Measurements from ENCODE around the gene CCNYL1. TPM values are rescaled to one million over a fixed set of nuclear protein-coding genes. Genes with fewer than 3 reads are reported as not detected.

The CCNYL1 gene
- total and polyA plus RNA-seq, 2 donors (not counting 1 experiment from before 2014, with no cell fraction given), result 8.8 to 18.4 TPM

DNA sequence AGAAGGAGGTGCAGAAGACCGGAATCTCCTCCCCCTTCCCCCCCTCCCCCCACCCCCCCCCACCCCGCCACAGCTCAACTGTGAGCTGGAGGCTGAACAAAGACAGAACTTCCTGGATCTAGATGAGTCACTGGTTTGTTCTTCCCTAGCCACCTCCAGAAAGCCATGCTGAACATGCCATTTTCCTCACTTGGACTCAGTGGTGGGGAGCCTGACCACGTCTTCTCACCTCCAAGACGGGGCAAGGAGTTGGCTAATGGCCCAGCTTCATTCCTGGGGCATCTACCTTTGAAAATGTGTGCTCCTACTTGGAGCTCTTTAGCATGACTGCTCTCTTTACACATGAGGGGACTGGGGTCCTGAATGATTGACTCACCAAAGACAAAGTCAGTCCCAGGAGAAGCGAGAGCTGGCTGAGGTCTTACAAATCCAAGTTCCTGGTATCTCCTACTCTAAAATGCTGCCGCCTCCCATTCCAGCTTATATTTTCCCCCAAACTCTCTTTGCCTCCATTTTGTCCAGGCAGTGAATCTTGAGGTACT, 80.9 kb downstream of the CCNYL1 start:
- H2AFZ ChIP-seq (ENCODE audit: low read length), result peak overlapping the region; percentile 88
- no peak overlapping the region for H3K9ac ChIP-seq (ENCODE audit: insufficient read depth, low read length)
- no peaks in the 10 kb centered on the region for H4K20me1 ChIP-seq (ENCODE audit: control insufficient read depth, extremely low read depth, insufficient read depth, low read length)
- no peak overlapping the region for H3K4me3 ChIP-seq (replicated peaks in 1 of 4; ENCODE audit: control extremely low read depth in 1 of 4, insufficient read depth in 1 of 4, low read depth in 3 of 4, low read length in 4 of 4)
- no peaks in the 10 kb centered on the region for H3K9me3 ChIP-seq (ENCODE audit: control insufficient read depth, insufficient read depth, low read depth, low read length)
- TF ChIP-seq, protein P1, sequence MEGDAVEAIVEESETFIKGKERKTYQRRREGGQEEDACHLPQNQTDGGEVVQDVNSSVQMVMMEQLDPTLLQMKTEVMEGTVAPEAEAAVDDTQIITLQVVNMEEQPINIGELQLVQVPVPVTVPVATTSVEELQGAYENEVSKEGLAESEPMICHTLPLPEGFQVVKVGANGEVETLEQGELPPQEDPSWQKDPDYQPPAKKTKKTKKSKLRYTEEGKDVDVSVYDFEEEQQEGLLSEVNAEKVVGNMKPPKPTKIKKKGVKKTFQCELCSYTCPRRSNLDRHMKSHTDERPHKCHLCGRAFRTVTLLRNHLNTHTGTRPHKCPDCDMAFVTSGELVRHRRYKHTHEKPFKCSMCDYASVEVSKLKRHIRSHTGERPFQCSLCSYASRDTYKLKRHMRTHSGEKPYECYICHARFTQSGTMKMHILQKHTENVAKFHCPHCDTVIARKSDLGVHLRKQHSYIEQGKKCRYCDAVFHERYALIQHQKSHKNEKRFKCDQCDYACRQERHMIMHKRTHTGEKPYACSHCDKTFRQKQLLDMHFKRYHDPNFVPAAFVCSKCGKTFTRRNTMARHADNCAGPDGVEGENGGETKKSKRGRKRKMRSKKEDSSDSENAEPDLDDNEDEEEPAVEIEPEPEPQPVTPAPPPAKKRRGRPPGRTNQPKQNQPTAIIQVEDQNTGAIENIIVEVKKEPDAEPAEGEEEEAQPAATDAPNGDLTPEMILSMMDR (conservative IDR thresholded peaks at IDR 0.05 in 1 of 2, IDR thresholded peaks at IDR 0.05 in 1 of 2; ENCODE audit: low read depth in 1 of 2, low read length in 2 of 2), result no peak
- no peak for TF ChIP-seq EZH2 (IDR thresholded peaks at IDR 0.05; ENCODE audit: low read length, missing control alignments)
- H3K4me1 ChIP-seq (ENCODE audit: control insufficient read depth, extremely low read depth, insufficient read depth, low read length), result no peaks in the 10 kb centered on the region
- peak; percentile 39 to 84 for DNase-seq (ENCODE audit: low read depth in 2 of 2)
- no peaks in the 10 kb centered on the region for H3K36me3 ChIP-seq (ENCODE audit: control insufficient read depth, insufficient read depth, low read length)
- H3K27ac ChIP-seq (ENCODE audit: insufficient read depth, low read length), result no peak overlapping the region
- H3K27me3 ChIP-seq (ENCODE audit: control insufficient read depth, insufficient read depth, low read length), result no peaks in the 10 kb centered on the region
- H3K4me2 ChIP-seq (ENCODE audit: extremely low read depth, insufficient read depth, low read length), result peak overlapping the region; percentile 35
- no peaks in the 10 kb centered on the region for H3K79me2 ChIP-seq (ENCODE audit: control insufficient read depth, insufficient read depth, low read length)

DNA sequence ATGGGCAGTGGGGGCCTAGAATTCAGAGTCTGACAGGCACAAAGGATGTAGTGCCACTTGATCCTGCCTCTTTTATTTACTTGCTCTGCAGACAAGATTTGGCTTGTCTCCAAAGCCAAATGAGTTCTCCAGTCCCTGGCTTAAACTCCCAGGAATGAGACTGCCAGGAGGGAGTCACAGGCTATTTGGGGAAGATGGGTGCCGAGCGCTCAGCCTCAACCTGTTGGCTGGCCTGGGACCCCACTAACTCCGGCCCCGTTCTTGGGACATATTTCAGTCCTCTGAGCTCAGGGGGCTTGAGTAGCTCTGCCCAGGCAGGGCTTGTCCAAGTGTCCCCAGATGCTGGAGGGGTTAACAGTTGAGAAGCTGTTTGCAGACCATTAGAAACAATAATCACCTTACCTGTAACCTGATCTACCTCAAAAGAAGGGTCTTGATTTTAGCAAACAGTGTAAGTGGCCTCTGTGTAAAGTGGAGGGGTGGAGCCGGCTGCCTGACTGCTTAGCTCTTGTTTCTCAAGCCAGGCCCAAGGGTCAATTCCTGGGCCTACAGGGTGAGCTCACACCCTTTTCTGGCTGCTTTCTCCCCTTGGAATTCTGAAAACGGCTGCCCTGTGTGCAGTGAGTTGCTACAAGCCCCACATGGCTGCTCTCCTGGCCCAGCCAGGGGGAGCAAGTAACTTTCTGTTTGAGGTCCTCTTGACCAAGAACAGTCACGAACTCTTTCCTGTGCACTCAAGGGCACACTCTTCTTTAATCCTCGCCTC, 85.3 kb downstream of the CCNYL1 start:
- DNase-seq (ENCODE audit: low read depth in 2 of 2), result peak; percentile 31 to 35
- H3K79me2 ChIP-seq (ENCODE audit: control insufficient read depth, insufficient read depth, low read length), result no peaks in the 10 kb centered on the region
- H2AFZ ChIP-seq (ENCODE audit: low read length), result no peak overlapping the region
- H3K9me3 ChIP-seq (ENCODE audit: control insufficient read depth, insufficient read depth, low read depth, low read length), result no peaks in the 10 kb centered on the region
- no peak overlapping the region for H3K4me2 ChIP-seq (ENCODE audit: extremely low read depth, insufficient read depth, low read length)
- no peaks in the 10 kb centered on the region for H3K36me3 ChIP-seq (ENCODE audit: control insufficient read depth, insufficient read depth, low read length)
- H4K20me1 ChIP-seq (ENCODE audit: control insufficient read depth, extremely low read depth, insufficient read depth, low read length), result no peaks in the 10 kb centered on the region
- H3K27ac ChIP-seq (ENCODE audit: insufficient read depth, low read length), result no peak overlapping the region
- H3K4me1 ChIP-seq (ENCODE audit: control insufficient read depth, extremely low read depth, insufficient read depth, low read length), result no peaks in the 10 kb centered on the region
- no peak overlapping the region for H3K4me3 ChIP-seq (replicated peaks in 1 of 4; ENCODE audit: control extremely low read depth in 1 of 4, insufficient read depth in 1 of 4, low read depth in 3 of 4, low read length in 4 of 4)
- H3K9ac ChIP-seq (ENCODE audit: insufficient read depth, low read length), result no peak overlapping the region
- no peak for TF ChIP-seq EZH2 (IDR thresholded peaks at IDR 0.05; ENCODE audit: low read length, missing control alignments)
- TF ChIP-seq, protein P1 (conservative IDR thresholded peaks at IDR 0.05 in 1 of 2, IDR thresholded peaks at IDR 0.05 in 1 of 2; ENCODE audit: low read depth in 1 of 2, low read length in 2 of 2), result no peak
- no peaks in the 10 kb centered on the region for H3K27me3 ChIP-seq (ENCODE audit: control insufficient read depth, insufficient read depth, low read length)

DNA sequence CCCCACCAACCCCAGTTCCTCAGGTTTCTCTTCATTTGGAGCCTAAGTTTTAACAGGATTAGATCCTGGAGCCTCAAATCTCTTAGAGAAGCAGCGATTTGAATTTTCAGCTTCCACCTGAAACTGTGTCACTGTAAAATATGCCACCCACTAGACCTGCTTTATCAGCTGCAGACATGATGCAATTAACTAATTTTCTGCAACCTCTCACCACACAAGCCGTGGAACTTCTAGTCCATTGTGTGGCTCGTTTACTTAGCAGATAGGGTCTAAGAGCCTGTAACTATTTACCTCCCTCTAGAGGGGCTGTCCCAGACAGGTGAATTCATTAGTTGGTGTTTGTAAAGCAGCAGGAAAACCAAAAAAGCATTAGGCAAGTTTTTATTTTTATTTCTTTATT, 89.8 kb downstream of the CCNYL1 start:
- H3K27me3 ChIP-seq (ENCODE audit: control insufficient read depth, insufficient read depth, low read length), result no peaks in the 10 kb centered on the region
- no peak overlapping the region for H3K4me3 ChIP-seq (replicated peaks in 1 of 4; ENCODE audit: control extremely low read depth in 1 of 4, insufficient read depth in 1 of 4, low read depth in 3 of 4, low read length in 4 of 4)
- no peak for DNase-seq (ENCODE audit: low read depth in 2 of 2)
- no peaks in the 10 kb centered on the region for H3K79me2 ChIP-seq (ENCODE audit: control insufficient read depth, insufficient read depth, low read length)
- H4K20me1 ChIP-seq (ENCODE audit: control insufficient read depth, extremely low read depth, insufficient read depth, low read length), result no peaks in the 10 kb centered on the region
- no peaks in the 10 kb centered on the region for H3K4me1 ChIP-seq (ENCODE audit: control insufficient read depth, extremely low read depth, insufficient read depth, low read length)
- no peak overlapping the region for H3K9ac ChIP-seq (ENCODE audit: insufficient read depth, low read length)
- H3K4me2 ChIP-seq (ENCODE audit: extremely low read depth, insufficient read depth, low read length), result no peak overlapping the region
- no peaks in the 10 kb centered on the region for H3K36me3 ChIP-seq (ENCODE audit: control insufficient read depth, insufficient read depth, low read length)
- H3K9me3 ChIP-seq (ENCODE audit: control insufficient read depth, insufficient read depth, low read depth, low read length), result no peaks in the 10 kb centered on the region
- H2AFZ ChIP-seq (ENCODE audit: low read length), result no peak overlapping the region
- no peak overlapping the region for H3K27ac ChIP-seq (ENCODE audit: insufficient read depth, low read length)
- TF ChIP-seq, protein P1 (conservative IDR thresholded peaks at IDR 0.05 in 1 of 2, IDR thresholded peaks at IDR 0.05 in 1 of 2; ENCODE audit: low read depth in 1 of 2, low read length in 2 of 2), result no peak
- TF ChIP-seq EZH2 (IDR thresholded peaks at IDR 0.05; ENCODE audit: low read length, missing control alignments), result no peak

Data from fibroblast of lung (primary cell).